ENCODE results near the gene ACOT7. TPM values are rescaled to one million over a fixed set of nuclear protein-coding genes. Genes with fewer than 3 reads are reported as not detected.
"Not testable (repeated sequence)": the region's sequence is repeated elsewhere in the genome, so short reads cannot be mapped to it uniquely, and the experiment has no call there.

Gene ACOT7
- total RNA-seq = 10 to 100 TPM; 17.6 to 26.5 TPM
- long read RNA-seq, donor 1, partial matches to known transcripts = 5 of 9 reads
- long read RNA-seq, donor 1, other reads (novel, unspliced or antisense) = 0 of 9 reads
- long read RNA-seq, donor 2, transcript ACOT7-210 (9 exons, 1,403 nt) = major isoform, 64 of 79 reads
- long read RNA-seq, donor 2, partial matches to known transcripts = 6 of 79 reads
- long read RNA-seq, donor 2, other reads (novel, unspliced or antisense) = 4 of 79 reads

- intact Hi-C loops (cut with DNase I) = no loop called here
- DNase-seq (ENCODE audit: low spot score) = peak; percentile 95
Measured at GRCh38 chr1:6393400-6394187, at the start of gene ACOT7. Gene ACOT7 (minus strand): TSS chr1:6393767. CDS start chr1:6393399, 368 bp downstream.

GRCh38 chr1:6441586-6441985, 48.0 kb upstream of the ACOT7 start:
- DNase-seq (ENCODE audit: low spot score) = no peak
- intact Hi-C loops (cut with DNase I) = no loop called here

- intact Hi-C loops (cut with DNase I) = no loop called here
- no peak for DNase-seq (ENCODE audit: low spot score)
Measured at GRCh38 chr1:6440198-6441126, 46.9 kb upstream of the ACOT7 start.

- intact Hi-C loops (cut with DNase I) = no loop called here
- no peak for DNase-seq (ENCODE audit: low spot score)
Measured at GRCh38 chr1:6438047-6438525, 44.5 kb upstream of the ACOT7 start.

GRCh38 chr1:6437012-6437700, 43.6 kb upstream of the ACOT7 start:
- intact Hi-C loops (cut with DNase I); DNase-seq (ENCODE audit: low spot score): not testable (repeated sequence)

- DNase-seq (ENCODE audit: low spot score); intact Hi-C loops (cut with DNase I): not testable (repeated sequence)
Measured at GRCh38 chr1:6436277-6436676, 42.7 kb upstream of the ACOT7 start.

- DNase-seq (ENCODE audit: low spot score) = no peak
- intact Hi-C loops (cut with DNase I) = no loop called here
Measured at GRCh38 chr1:6435547-6435946, 42.0 kb upstream of the ACOT7 start.

GRCh38 chr1:6435129-6435528, 41.6 kb upstream of the ACOT7 start:
- DNase-seq (ENCODE audit: low spot score) = no peak
- intact Hi-C loops (cut with DNase I) = no loop called here

- no peak for DNase-seq (ENCODE audit: low spot score)
- intact Hi-C loops (cut with DNase I) = no loop called here
Measured at GRCh38 chr1:6434186-6434585, 40.6 kb upstream of the ACOT7 start.

GRCh38 chr1:6431645-6432579, 38.3 kb upstream of the ACOT7 start:
- DNase-seq (ENCODE audit: low spot score); intact Hi-C loops (cut with DNase I): not testable (repeated sequence)

GRCh38 chr1:6429660-6430411, 36.3 kb upstream of the ACOT7 start:
- intact Hi-C loops (cut with DNase I) = not testable (repeated sequence)

GRCh38 chr1:6428453-6428852, 34.9 kb upstream of the ACOT7 start:
- DNase-seq (ENCODE audit: low spot score); intact Hi-C loops (cut with DNase I): not testable (repeated sequence)

More at GRCh38 chr1:6429660-6430411, 36.3 kb upstream of the ACOT7 start:
- not testable (repeated sequence) for DNase-seq (ENCODE audit: low spot score)

- intact Hi-C loops (cut with DNase I) = no loop called here
- no peak for DNase-seq (ENCODE audit: low spot score)
Measured at GRCh38 chr1:6427441-6428390, 34.1 kb upstream of the ACOT7 start.

- intact Hi-C loops (cut with DNase I) = no loop called here
- DNase-seq (ENCODE audit: low spot score) = no peak
Measured at GRCh38 chr1:6426972-6427350, 33.4 kb upstream of the ACOT7 start.

- no peak for DNase-seq (ENCODE audit: low spot score)
- intact Hi-C loops (cut with DNase I) = no loop called here
Measured at GRCh38 chr1:6426277-6426971, 32.9 kb upstream of the ACOT7 start.

GRCh38 chr1:6425658-6426057, 32.1 kb upstream of the ACOT7 start:
- DNase-seq (ENCODE audit: low spot score) = no peak
- intact Hi-C loops (cut with DNase I) = no loop called here
